NCI-H1436 (cell line): ENCODE measurements around the gene SIGLEC8.
"Not testable (repeated sequence)": the region's sequence is repeated elsewhere in the genome, so short reads cannot be mapped to it uniquely, and the experiment has no call there.

Experiments
- DNase-seq: peaks from one replicate; lab custom pipeline; 2025; lab: John Stamatoyannopoulos, UW

The SIGLEC8 gene

GRCh38 chr19:51458051-51458645 lies at the start of gene SIGLEC8:
Gene SIGLEC8 (minus strand): TSS chr19:51458454. CDS start chr19:51458387, 67 bp downstream.
- DNase-seq, result no peak

GRCh38 chr19:51507640-51508058 lies 49.4 kb upstream of the SIGLEC8 start:
- no peak for DNase-seq

GRCh38 chr19:51507192-51507591 lies 48.9 kb upstream of the SIGLEC8 start:
- DNase-seq, result no peak

- no peak for DNase-seq
Observed at GRCh38 chr19:51505904-51506303, 47.6 kb upstream of the SIGLEC8 start.

GRCh38 chr19:51503896-51504295 lies 45.6 kb upstream of the SIGLEC8 start:
- no peak for DNase-seq

- DNase-seq, result no peak
Observed at GRCh38 chr19:51503286-51503817, 45.1 kb upstream of the SIGLEC8 start.

DNA sequence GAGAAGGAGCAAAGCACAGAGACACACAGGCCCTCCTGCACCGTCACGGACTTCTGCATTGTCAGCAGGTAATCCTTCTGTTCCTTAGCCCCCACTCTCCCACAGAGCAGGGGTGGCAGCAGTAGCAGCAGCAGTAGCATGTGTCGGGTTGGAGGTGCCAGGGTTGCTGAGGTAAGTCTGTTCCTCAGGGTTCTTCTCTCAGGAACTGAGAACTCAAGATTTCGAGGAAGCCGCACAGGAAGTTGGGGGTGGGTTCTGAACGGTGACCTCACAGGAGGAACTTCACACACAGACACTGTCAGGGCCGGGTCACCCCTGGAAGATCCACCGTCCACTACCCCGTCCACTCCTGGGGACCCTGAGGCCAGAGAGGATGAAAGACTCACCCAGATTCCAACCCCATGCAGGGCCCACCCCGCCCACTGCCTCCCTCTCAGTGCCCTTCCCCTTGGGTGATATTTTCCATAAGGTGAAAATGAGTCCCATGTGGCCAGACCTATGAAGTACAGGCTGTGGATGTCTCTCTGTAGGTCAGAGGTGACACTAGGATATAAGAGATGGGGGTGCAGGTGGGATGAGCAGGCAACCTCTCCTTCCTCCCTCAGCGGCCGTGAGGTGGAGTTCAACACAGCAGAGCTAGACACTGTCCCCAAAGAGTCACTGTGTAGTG lies 43.5 kb upstream of the SIGLEC8 start, which contains the start of gene SIGLEC12:
SIGLEC12 (minus strand) TSS at position 207 of the 670 bp plus-strand sequence; CDS start at position 140, 67 bp downstream.
- DNase-seq, result no peak

GRCh38 chr19:51500931-51501330 lies 42.7 kb upstream of the SIGLEC8 start:
- DNase-seq, result not testable (repeated sequence)

- DNase-seq, result no peak
Observed at GRCh38 chr19:51497666-51498065, 39.4 kb upstream of the SIGLEC8 start.

DNA sequence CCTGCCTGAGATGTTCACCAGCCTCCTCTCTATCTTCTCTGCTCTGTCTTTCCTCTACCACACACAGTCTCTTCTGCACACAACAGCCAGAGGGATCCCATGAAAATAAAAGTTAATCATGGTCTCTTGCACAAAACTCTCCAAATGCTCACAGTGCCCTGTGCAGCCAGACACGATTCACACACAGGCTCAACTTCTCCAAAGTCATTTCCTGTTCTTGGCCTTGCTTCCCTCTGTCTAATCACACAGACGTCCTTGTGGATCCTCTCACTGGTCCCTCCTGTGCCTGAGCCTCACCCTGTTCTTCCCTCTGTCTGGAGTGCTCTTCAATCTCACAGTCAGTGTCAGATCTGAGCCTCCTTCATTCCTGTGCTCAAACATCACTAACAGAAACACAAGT lies 35.5 kb upstream of the SIGLEC8 start:
- no peak for DNase-seq

DNA sequence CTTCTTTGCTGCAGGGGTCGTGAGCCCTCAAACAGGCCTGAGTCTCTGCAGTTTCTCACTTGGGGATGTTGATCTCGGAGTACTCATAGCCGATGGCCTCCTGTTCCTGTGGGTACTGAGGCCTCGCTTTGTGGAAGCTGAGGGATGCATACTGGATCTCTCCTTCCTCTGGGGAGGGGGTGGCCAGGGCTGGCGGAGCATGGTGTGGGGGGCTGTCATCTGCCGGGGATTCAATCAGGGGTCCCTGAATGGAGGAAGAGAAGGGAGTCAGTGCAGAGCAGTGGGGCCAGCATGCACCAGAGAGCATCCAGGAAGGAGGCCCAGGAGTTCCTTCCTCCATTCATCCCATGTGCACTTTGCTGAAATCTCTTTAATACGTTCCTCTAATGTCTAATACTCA lies 33.3 kb upstream of the SIGLEC8 start:
- no peak for DNase-seq

- no peak for DNase-seq
Observed at GRCh38 chr19:51490676-51491075, 32.4 kb upstream of the SIGLEC8 start.

- no peak for DNase-seq
Observed at GRCh38 chr19:51489113-51489512, 30.9 kb upstream of the SIGLEC8 start.

GRCh38 chr19:51488491-51488890 lies 30.2 kb upstream of the SIGLEC8 start:
- no peak for DNase-seq

- no peak for DNase-seq
Observed at GRCh38 chr19:51485960-51486660, 27.9 kb upstream of the SIGLEC8 start.

GRCh38 chr19:51480590-51480989 lies 22.3 kb upstream of the SIGLEC8 start:
- DNase-seq, result no peak

DNA sequence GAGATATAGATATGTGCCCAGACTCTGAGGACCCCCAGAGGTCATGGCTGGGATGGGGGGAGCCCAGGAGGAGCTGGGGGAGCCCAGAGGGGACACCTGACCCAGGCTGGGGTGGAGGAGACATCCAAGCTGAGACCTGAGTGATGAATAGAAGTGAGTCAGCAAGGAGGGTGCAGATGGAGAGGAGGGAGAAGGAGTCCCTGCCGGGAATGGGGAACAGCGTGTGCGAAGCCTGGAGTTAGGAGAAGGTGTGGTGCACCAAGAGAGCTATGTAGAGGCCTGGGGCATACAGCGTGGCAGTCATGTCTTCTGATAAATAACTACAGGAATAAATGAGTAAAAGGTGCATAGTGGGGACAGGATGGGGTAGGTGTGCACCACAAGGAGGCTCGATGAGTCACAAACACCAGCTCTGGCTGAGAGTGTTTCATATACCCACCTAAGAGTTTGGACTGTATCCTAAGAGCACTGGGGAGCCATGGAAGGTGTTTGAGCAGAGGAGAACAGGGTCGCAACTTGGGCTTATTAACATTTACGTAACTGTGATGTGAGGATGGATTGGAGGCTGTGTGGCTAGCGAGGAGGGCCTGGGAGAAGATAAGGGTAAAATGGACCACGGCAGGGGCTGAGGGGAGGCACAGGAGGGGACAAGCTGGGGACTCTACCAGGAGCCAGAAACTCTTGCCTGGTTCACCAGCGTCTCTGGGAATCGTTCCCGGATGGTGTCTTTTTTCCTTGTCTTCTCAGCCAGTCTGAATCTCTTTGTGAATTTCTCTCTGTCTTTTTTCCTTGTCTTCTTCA lies 21.5 kb upstream of the SIGLEC8 start:
- no peak for DNase-seq

DNA sequence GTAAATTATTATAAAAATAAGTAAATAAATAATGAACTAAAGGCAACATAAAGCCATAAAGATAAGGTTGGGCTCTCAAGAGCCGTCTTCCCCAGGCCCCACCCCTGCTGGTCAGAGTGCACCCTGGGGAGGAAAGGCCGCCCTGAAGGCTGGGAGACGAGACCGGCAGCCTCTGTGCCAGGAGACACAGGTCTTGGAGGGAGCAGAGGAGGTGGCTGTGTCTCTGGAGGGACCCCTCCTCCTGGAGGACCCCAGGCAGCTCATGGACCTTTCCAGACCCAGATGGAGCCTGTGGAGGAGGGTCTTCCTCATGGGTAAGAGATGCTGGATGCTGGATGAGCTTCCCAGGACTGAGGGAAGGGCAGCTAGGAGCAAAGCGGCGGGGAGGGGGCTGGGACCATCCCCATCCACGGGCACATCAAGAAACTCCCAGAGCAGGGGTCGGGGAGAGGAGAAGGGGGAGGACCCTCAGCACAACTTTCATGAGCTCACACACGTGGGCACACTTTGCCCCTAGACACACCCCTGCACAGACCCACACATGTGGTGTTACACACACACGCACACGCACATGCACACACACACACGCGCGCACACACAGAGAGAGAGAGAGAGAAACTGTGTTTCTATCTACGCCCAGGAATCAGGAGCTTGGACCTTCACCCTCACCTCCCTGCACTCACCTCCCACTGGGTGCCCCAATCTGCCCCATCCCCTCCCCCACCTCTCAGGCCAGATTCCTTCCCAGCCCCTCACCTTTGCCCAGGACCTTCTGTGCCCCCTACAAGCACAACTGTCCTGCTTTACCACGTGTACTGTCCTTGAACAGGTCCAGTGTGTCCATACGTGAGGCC lies 20.4 kb upstream of the SIGLEC8 start, which contains the start of gene CEACAM18:
CEACAM18 (plus strand) TSS at position 159 of the 854 bp plus-strand sequence.
- no peak for DNase-seq

- no peak for DNase-seq
Observed at GRCh38 chr19:51477344-51477743, 19.1 kb upstream of the SIGLEC8 start.

- DNase-seq, result no peak
Observed at GRCh38 chr19:51476164-51476563, 17.9 kb upstream of the SIGLEC8 start.
